ENCODE measurements around the gene SMAD1. TPM values are rescaled to one million over a fixed set of nuclear protein-coding genes. Genes with fewer than 3 reads are reported as not detected.
A peak's percentile ranks its signal among the peaks of the same experiment; 100 is the strongest.

The SMAD1 gene
- total RNA-seq, 2 donors from 2014 or later = 35.3 to 45.5 TPM

DNA sequence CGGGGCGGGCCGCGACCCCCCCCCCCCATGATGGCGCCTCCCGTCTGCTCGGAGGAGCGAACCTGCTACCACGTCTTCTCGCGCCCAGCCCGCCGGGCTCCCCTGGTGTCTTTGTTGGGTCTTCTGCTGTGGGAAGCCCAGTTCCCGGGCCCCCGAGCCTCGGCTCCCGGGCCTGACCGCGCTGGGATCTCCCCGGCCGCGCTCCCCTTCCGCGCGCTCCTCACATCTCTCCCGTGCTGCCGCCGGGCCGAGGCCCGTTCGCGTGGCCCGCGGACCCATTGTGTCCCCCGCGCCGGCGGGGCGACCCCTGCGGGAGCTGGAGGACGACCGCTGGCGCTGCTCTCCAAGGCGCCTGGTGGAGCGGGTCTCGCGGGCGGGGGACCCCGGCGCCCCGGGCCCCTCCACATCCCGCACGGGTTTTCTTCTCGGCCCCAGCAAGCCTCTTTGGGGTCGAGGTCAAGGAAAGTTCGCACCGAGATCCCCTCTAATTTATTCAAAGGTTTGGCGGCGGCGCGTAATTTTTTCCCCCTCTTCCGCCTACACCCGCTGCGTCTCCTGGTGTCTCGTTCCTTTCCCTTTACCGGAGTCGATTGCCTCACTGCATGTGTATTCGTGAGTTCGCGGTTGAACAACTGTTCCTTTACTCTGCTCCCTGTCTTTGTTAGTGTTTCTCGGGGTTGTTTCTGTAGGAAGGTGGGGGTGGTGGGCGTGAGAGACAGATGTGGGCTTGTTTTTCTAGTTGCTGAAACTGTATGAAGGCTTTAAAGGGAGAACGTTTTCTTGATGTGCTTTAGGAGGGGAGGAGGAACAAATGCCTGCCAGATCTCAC, 770 bp downstream of the SMAD1 start:
- peaks cover 45% of the 10 kb centered on the region for H3K4me1 ChIP-seq
- H3K4me3 ChIP-seq = peak overlapping the region; percentile 46 to 59
- intact Hi-C loops (cut with DNase I) = no loop called here
- H3K27me3 ChIP-seq = no peaks in the 10 kb centered on the region
- H3K9me3 ChIP-seq = no peaks in the 10 kb centered on the region
- TF ChIP-seq CTCF (IDR thresholded peaks at IDR 0.05) (peak in 1 of 7 experiments; percentile 5), POLR2A (IDR thresholded peaks at IDR 0.05) (peak in 2 of 3 donors; percentile 83 to 87)
- H3K27ac ChIP-seq = peak overlapping the region; percentile 92 to 99 (median 98)
- peak; percentile 64 for ATAC-seq
- peak; percentile 62 to 78 (median 72) for DNase-seq
- WGBS, 2 donors = 0 to 1% methylated on average over 20 to 53 of the region's 73 CpGs
- H3K36me3 ChIP-seq (replicated peaks in 1 of 2; ENCODE audit: insufficient read depth in 1 of 2, low read depth in 2 of 2) = no peaks in the 10 kb centered on the region

DNA sequence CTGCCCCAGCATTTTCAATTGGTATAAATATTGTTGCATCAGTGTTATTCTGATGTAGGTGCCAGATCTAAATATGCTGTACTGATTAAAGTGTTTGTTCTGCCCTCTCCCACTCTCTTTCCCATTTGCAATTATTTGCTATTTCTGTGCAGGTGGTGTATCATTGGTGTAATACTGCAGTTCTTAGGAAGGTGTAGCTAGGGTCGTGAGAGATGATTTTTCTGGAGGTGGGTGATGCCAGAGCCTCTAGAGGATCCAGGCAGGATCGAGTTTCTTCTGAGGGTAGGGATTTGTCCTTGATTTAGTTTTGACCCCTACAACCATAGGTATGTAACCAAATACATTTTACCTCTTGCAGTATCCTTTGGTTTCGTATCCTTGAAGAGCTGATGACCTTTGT, 1.9 kb downstream of the SMAD1 start:
- ATAC-seq (no peak), DNase-seq (no peak)
- 22 to 23% methylated on average over 3 of the region's 3 CpGs for WGBS, 2 donors
- TF ChIP-seq CTCF (IDR thresholded peaks at IDR 0.05) (no peak), POLR2A (IDR thresholded peaks at IDR 0.05) (no peak)
- no peaks in the 10 kb centered on the region for H3K27me3 ChIP-seq
- no peaks in the 10 kb centered on the region for H3K36me3 ChIP-seq (replicated peaks in 1 of 2; ENCODE audit: insufficient read depth in 1 of 2, low read depth in 2 of 2)
- no peaks in the 10 kb centered on the region for H3K9me3 ChIP-seq
- peak overlapping the region; percentile 35 to 99 (median 98) for H3K27ac ChIP-seq
- peak overlapping the region in 1 of 2 donors; percentile 59 for H3K4me3 ChIP-seq
- intact Hi-C loops (cut with DNase I) = no loop called here
- H3K4me1 ChIP-seq = peaks cover 50% of the 10 kb centered on the region

- ATAC-seq (no peak), DNase-seq (no peak)
- TF ChIP-seq CTCF (IDR thresholded peaks at IDR 0.05) = no peak
- no peak for TF ChIP-seq POLR2A (IDR thresholded peaks at IDR 0.05)
- Histone ChIP-seq H3K4me3 (no peak overlapping the region), H3K36me3 (replicated peaks in 1 of 2; ENCODE audit: insufficient read depth in 1 of 2, low read depth in 2 of 2) (no peaks in the 10 kb centered on the region), H3K9me3 (no peaks in the 10 kb centered on the region), H3K27ac (no peak overlapping the region), H3K27me3 (no peaks in the 10 kb centered on the region), H3K4me1 (peaks cover 50% of the 10 kb centered on the region)
- intact Hi-C loops (cut with DNase I) = no loop called here
- 64 to 76% methylated on average over 2 of the region's 2 CpGs for WGBS, 2 donors
These were observed 2.7 kb downstream of the SMAD1 start for GRCh38 chr4:145484225-145484846.

DNA sequence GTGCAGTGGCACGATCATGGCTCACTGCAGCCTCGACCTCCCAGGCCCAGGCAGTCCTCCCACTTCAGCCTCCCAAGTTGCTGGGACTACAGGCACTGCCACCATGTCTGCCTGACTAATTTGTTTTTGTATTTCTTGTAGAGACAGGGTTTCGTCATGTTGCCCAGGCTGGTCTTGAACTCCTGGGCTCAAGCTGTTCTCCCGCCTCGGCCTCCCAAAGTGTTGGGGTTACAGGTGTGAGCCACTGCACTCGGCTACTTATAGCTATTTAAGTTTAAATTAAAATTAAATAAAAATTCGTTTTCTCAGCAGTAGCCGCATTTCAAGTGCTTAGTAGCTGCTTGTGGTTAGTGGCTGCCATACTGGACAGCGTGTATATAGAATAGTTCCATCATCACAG, 3.5 kb downstream of the SMAD1 start:
- Histone ChIP-seq H3K27me3 (no peaks in the 10 kb centered on the region), H3K4me1 (peaks cover 50% of the 10 kb centered on the region), H3K4me3 (no peak overlapping the region), H3K9me3 (no peaks in the 10 kb centered on the region), H3K36me3 (replicated peaks in 1 of 2; ENCODE audit: insufficient read depth in 1 of 2, low read depth in 2 of 2) (no peaks in the 10 kb centered on the region), H3K27ac (no peak overlapping the region)
- TF ChIP-seq CTCF (IDR thresholded peaks at IDR 0.05) = no peak
- TF ChIP-seq POLR2A (IDR thresholded peaks at IDR 0.05) = no peak
- intact Hi-C loops (cut with DNase I) = no loop called here
- DNase-seq (no peak), ATAC-seq (no peak)
- WGBS, 2 donors = 90 to 92% methylated on average over 9 of the region's 9 CpGs
